ENCODE results near the gene BRD7.

BRD7 gene

GRCh38 chr16:50271148-50272041 lies 97.4 kb downstream of the BRD7 start:
- DNase-seq = no peak

GRCh38 chr16:50270510-50271147 lies 98.2 kb downstream of the BRD7 start:
- DNase-seq = no peak

- DNase-seq = no peak
Measured at GRCh38 chr16:50269769-50270509, 98.8 kb downstream of the BRD7 start.

GRCh38 chr16:50269061-50269705 lies 99.6 kb downstream of the BRD7 start:
- DNase-seq = no peak

DNA sequence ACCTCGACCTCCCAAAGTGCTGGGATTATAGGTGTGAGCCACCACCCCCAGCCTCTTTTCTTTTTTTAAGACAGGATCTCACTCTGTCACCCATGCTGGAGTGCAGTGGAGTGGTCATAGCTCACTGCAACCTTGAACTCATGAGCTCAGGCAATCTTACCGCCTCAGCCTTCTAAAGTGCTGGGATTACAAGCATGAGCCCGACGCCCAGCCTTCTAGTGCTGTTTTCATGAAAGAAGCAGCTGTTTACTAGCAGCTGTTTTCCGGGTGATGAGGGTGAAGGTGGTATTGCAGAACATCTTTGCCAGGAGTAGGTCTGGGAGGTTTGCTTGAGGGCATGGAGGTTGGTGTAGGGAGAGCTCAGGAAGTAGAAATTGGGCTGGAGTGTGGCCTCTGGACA lies 100.4 kb downstream of the BRD7 start:
- DNase-seq = no peak

DNA sequence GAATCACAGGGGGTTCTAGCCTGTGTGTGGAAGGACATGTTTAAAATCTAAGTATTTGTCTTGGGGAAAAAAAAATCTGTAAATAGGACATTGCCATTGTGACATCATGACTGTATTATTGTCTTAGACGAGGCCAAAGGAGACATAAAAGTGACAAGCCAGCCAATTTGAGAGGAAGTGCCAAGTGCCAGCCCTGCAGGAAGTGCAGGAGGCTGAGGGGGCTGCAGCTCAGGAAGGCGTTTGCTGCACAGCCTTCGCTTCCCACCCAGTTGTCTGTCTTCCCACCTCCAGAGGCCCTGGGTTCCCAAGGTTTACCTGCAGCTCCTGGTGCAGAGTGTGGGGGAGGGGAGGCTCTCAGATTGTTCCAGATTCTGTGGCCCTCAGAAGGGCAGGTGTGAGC lies 101.1 kb downstream of the BRD7 start:
- DNase-seq = no peak

GRCh38 chr16:50267151-50267631 lies 101.6 kb downstream of the BRD7 start:
- DNase-seq = no peak

GRCh38 chr16:50266337-50267091 lies 102.3 kb downstream of the BRD7 start, which contains the start of gene ADCY7:
ADCY7 (plus strand) TSS chr16:50266551; CDS start chr16:50288180, 21,629 bp downstream.
- DNase-seq = no peak
